Endothelial cell of umbilical vein (primary cell): ENCODE data around the gene LPIN1.

ENCODE experiments used
- CTCF ChIP-seq, 2 donors: IDR thresholded peaks; 1 replicate in 1 of 2; 2 replicates in 1 of 2; pipeline ENCODE4 v1.5.1; 2011; ENCODE audit warnings: low read length in 2 of 2, mild to moderate bottlenecking in 2 of 2, moderate library complexity in 2 of 2, control low read depth in 1 of 2, inconsistent platforms in 1 of 2, low read depth in 1 of 2; ENCODE audit not compliant: insufficient read depth in 1 of 2; ENCODE audit errors: extremely low read depth in 1 of 2
- EZH2 ChIP-seq: IDR thresholded peaks from 2 replicates; pipeline ENCODE4 v1.6.1; 2012; ENCODE audit warnings: borderline replicate concordance, low read depth, mild to moderate bottlenecking, moderate library complexity, low read length, inconsistent platforms; ENCODE audit not compliant: severe bottlenecking
- FOS ChIP-seq: IDR thresholded peaks from 2 replicates; pipeline ENCODE4 v1.6.1; 2011; ENCODE audit warnings: mild to moderate bottlenecking, low read length, moderate library complexity, borderline replicate concordance; ENCODE audit not compliant: insufficient read depth
- GATA2 ChIP-seq: IDR thresholded peaks from 2 replicates; pipeline ENCODE4 v1.7.0; 2011; ENCODE audit warnings: low read depth, mild to moderate bottlenecking, moderate library complexity, mixed read lengths, low read length; ENCODE audit not compliant: insufficient read length, insufficient read depth
- JUN ChIP-seq: IDR thresholded peaks from 2 replicates; pipeline ENCODE4 v1.6.1; 2011; ENCODE audit warnings: borderline replicate concordance, low read depth; ENCODE audit not compliant: insufficient read length, insufficient read depth
- MAX ChIP-seq: IDR thresholded peaks from 2 replicates; pipeline ENCODE4 v1.6.1; 2011; ENCODE audit not compliant: insufficient read depth, insufficient read length
- MYC ChIP-seq: IDR thresholded peaks from one replicate; pipeline ENCODE4 v1.6.1; 2011; ENCODE audit warnings: mild to moderate bottlenecking, low read depth, low read length
- POLR2A ChIP-seq: IDR thresholded peaks from 2 replicates; pipeline ENCODE4 v1.6.1; 2012; ENCODE audit warnings: low read depth, mild to moderate bottlenecking, control low read depth, low read length
- POLR2AphosphoS5 ChIP-seq: IDR thresholded peaks from 2 replicates; pipeline ENCODE4 v1.6.1; 2012; ENCODE audit warnings: low read depth, mild to moderate bottlenecking, control low read depth, low read length, moderate library complexity; ENCODE audit not compliant: insufficient read depth

DNA sequence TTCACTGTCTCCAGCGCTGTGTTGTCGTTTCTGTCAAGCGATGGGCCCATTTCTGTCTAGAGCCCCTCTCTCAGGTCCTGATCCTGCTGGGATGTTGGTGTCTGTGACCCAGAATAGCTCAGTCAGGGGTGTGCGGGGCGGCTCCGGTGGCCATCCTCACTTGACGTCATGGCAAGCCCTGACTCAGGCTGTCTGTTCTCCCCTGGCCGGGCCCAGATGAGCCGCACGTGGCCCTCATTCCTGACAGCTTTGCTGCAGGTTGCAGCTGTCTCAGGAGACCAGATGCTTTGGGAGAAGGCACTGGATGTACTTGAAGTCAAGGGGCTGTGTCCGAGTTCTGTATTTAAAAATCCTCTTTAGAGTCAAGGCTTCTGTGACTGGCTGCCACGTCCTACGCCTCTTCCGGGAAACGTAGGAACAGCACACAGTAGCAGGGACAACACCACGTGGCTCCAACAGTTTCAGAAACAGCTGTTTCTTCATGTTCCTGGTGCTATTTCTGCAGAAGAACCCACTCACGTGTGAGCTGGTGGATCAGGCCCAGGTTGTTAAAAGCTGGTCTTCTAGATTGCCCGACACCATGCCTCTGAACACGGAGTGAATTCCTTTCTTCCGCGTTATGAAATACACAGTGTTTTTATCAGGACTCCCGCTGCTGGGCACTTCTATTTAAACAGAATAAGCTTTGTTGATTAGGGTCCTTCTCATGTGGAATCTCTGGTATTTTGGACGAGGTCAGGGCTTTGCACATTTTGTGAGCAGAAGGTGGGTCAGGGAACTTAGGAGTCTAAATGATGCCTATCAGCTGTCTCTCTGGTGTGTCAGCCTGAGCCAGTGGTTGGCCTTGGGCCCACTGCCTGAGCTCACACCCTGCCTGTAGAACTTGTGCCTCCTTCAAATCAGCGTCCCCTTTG, 48.2 kb upstream of the LPIN1 start:
- no peak for TF ChIP-seq CTCF (IDR thresholded peaks at IDR 0.05; ENCODE audit: extremely low read depth in 1 of 2, insufficient read depth in 1 of 2, low read depth in 1 of 2, low read length in 2 of 2)
- TF ChIP-seq EZH2: no peak
- no peak for TF ChIP-seq POLR2A
- no peak for TF ChIP-seq MAX
- no peak for TF ChIP-seq POLR2AphosphoS5
- no peak for TF ChIP-seq GATA2
- no peak for TF ChIP-seq MYC
- no peak for TF ChIP-seq JUN
- TF ChIP-seq FOS: no peak
